HG03469 (cell line): ENCODE data around the gene SMIM21.

Experiments used
- ATAC-seq: cut with Tn5 transposase; IDR thresholded peaks from one replicate; pipeline ENCODE4 v1.9.1; 2021; ENCODE audit warnings: mild to moderate bottlenecking, moderate library complexity, moderate number of reproducible peaks; ENCODE audit not compliant: unreplicated experiment

SMIM21 gene

GRCh38 chr18:75428490-75428889, 987 bp upstream of the SMIM21 start:
- no peak for ATAC-seq

- no peak for ATAC-seq
Measured at GRCh38 chr18:75422341-75422910, 5.1 kb downstream of the SMIM21 start.

GRCh38 chr18:75421656-75422055, 5.8 kb downstream of the SMIM21 start:
- no peak for ATAC-seq

- no peak for ATAC-seq
Measured at GRCh38 chr18:75418293-75419005, 9.1 kb downstream of the SMIM21 start.

- no peak for ATAC-seq
Measured at GRCh38 chr18:75410611-75411010, 16.9 kb downstream of the SMIM21 start.

- ATAC-seq: no peak
Measured at GRCh38 chr18:75409806-75410205, 17.7 kb downstream of the SMIM21 start.

- no peak for ATAC-seq
Measured at GRCh38 chr18:75408554-75409506, 18.7 kb downstream of the SMIM21 start.

- no peak for ATAC-seq
Measured at GRCh38 chr18:75407468-75408437, 19.8 kb downstream of the SMIM21 start.

- no peak for ATAC-seq
Measured at GRCh38 chr18:75406491-75407445, 20.7 kb downstream of the SMIM21 start.

- ATAC-seq: no peak
Measured at GRCh38 chr18:75405351-75405750, 22.2 kb downstream of the SMIM21 start.

- ATAC-seq: no peak
Measured at GRCh38 chr18:75400366-75400765, 27.1 kb downstream of the SMIM21 start.

- no peak for ATAC-seq
Measured at GRCh38 chr18:75395137-75395536, 32.4 kb downstream of the SMIM21 start.

- no peak for ATAC-seq
Measured at GRCh38 chr18:75393721-75394120, 33.8 kb downstream of the SMIM21 start.

GRCh38 chr18:75392226-75392578, 35.3 kb downstream of the SMIM21 start:
- ATAC-seq: no peak

- ATAC-seq: no peak
Measured at GRCh38 chr18:75391279-75392225, 36.0 kb downstream of the SMIM21 start.

GRCh38 chr18:75390854-75391253, 36.6 kb downstream of the SMIM21 start:
- no peak for ATAC-seq

GRCh38 chr18:75384144-75384543, 43.4 kb downstream of the SMIM21 start:
- ATAC-seq: no peak
